Neural progenitor cell (in vitro differentiated cells): ENCODE results near the gene LDLRAD2.

ENCODE experiments used
- EZH2 ChIP-seq: fragments of 200-600 bp; sonication (generic); IDR thresholded peaks from 2 replicates; pipeline ENCODE4 v1.6.1; 2017; ENCODE audit warnings: antibody characterized with exemption, mild to moderate bottlenecking, moderate library complexity
- EZH2phosphoT487 ChIP-seq: fragments of 200-600 bp; sonication (generic); IDR thresholded peaks from 2 replicates; pipeline ENCODE4 v1.6.1; 2017; ENCODE audit warnings: antibody characterized with exemption
- TF ChIP-seq, protein P1 (sequence below): fragments of 200-600 bp; sonication (generic); IDR thresholded peaks from 2 replicates; pipeline ENCODE4 v1.5.1; 2017; ENCODE audit warnings: antibody characterized with exemption, mild to moderate bottlenecking

DNA sequence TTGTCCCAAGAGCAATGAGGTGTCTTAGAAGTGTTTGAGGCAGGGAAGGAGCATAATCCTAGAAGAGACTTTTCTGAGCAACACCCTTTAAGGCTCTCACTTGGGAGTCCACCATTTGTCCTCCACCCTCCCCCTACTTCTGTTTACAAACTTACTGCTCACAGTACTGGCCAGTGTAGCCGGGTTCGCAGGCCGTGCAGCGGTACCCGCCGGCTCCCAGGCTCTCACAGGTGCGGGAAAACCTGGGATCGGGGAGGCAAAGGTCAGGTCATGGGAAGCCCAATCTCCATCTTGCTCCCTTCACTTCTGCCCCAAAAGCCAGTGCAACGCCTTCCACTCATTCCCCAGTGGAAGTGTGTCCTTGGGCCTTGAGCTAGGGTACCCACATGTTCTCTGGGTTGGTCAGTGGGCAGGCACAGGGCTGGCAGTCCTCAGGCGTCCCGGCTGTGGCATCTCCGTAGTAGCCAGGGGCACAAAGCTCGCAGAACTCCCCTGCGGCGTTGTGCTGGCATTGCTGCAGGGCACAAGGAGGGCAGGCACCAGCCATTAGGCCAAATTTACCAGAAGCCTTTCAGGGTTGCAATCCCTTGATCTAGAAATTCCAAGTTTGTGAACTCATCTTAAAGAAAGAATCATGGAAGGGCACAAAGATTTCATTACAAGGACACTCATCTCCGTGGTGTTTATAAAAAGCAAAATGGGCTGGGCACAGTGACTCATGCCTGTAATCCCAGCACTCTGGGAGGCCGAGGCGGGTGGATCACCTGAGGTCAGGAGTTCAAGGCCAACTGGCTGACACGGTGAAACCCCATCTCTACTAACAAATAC lies 49.8 kb downstream of the LDLRAD2 start:
- no peak for TF ChIP-seq EZH2phosphoT487
- TF ChIP-seq, protein P1, sequence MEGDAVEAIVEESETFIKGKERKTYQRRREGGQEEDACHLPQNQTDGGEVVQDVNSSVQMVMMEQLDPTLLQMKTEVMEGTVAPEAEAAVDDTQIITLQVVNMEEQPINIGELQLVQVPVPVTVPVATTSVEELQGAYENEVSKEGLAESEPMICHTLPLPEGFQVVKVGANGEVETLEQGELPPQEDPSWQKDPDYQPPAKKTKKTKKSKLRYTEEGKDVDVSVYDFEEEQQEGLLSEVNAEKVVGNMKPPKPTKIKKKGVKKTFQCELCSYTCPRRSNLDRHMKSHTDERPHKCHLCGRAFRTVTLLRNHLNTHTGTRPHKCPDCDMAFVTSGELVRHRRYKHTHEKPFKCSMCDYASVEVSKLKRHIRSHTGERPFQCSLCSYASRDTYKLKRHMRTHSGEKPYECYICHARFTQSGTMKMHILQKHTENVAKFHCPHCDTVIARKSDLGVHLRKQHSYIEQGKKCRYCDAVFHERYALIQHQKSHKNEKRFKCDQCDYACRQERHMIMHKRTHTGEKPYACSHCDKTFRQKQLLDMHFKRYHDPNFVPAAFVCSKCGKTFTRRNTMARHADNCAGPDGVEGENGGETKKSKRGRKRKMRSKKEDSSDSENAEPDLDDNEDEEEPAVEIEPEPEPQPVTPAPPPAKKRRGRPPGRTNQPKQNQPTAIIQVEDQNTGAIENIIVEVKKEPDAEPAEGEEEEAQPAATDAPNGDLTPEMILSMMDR, result no peak
- no peak for TF ChIP-seq EZH2
